Measurements from ENCODE around the gene HECTD1.
"Not testable (repeated sequence)": the region's sequence is repeated elsewhere in the genome, so short reads cannot be mapped to it uniquely, and the experiment has no call there.

HECTD1 gene

GRCh38 chr14:31192544-31192943 lies 15.0 kb downstream of the HECTD1 start:
- DNase-seq: not testable (repeated sequence)

- DNase-seq: no peak
Observed at GRCh38 chr14:31190717-31191263, 16.8 kb downstream of the HECTD1 start.

GRCh38 chr14:31190219-31190603 lies 17.4 kb downstream of the HECTD1 start:
- DNase-seq: no peak

GRCh38 chr14:31189346-31190218 lies 18.0 kb downstream of the HECTD1 start:
- no peak for DNase-seq

- no peak for DNase-seq
Observed at GRCh38 chr14:31188744-31189143, 18.8 kb downstream of the HECTD1 start.

- DNase-seq: not testable (repeated sequence)
Observed at GRCh38 chr14:31182016-31182415, 25.6 kb downstream of the HECTD1 start.

- DNase-seq: no peak
Observed at GRCh38 chr14:31181271-31181670, 26.3 kb downstream of the HECTD1 start.

GRCh38 chr14:31180299-31181051 lies 27.1 kb downstream of the HECTD1 start:
- no peak for DNase-seq

GRCh38 chr14:31174433-31174832 lies 33.2 kb downstream of the HECTD1 start:
- DNase-seq: no peak

GRCh38 chr14:31173120-31173837 lies 34.3 kb downstream of the HECTD1 start:
- no peak for DNase-seq

- DNase-seq: no peak
Observed at GRCh38 chr14:31172084-31172483, 35.5 kb downstream of the HECTD1 start.

GRCh38 chr14:31170411-31170810 lies 37.2 kb downstream of the HECTD1 start:
- DNase-seq: no peak

GRCh38 chr14:31169877-31170276 lies 37.7 kb downstream of the HECTD1 start:
- no peak for DNase-seq

- DNase-seq: no peak
Observed at GRCh38 chr14:31167032-31167431, 40.6 kb downstream of the HECTD1 start.

GRCh38 chr14:31166271-31166561 lies 41.4 kb downstream of the HECTD1 start:
- DNase-seq: no peak

- DNase-seq: no peak
Observed at GRCh38 chr14:31164115-31164514, 43.5 kb downstream of the HECTD1 start.

- DNase-seq: no peak
Observed at GRCh38 chr14:31162910-31163649, 44.5 kb downstream of the HECTD1 start.

- no peak for DNase-seq
Observed at GRCh38 chr14:31161274-31161673, 46.3 kb downstream of the HECTD1 start.

GRCh38 chr14:31159682-31160296 lies 47.8 kb downstream of the HECTD1 start:
- DNase-seq: no peak

- no peak for DNase-seq
Observed at GRCh38 chr14:31154956-31155355, 52.6 kb downstream of the HECTD1 start.

GRCh38 chr14:31142455-31143087 lies 65.0 kb downstream of the HECTD1 start:
- DNase-seq: no peak

Data from NK-92 treated with Interleukin-12 subunit alpha and Interleukin-12 subunit beta, amount 100 ng/mL, for 24 hours (cell line).